NCI-H2107 (cell line): ENCODE measurements around the gene SERPINB10.

Source experiments
- DNase-seq: peaks from one replicate; lab custom pipeline; 2025; lab: John Stamatoyannopoulos, UW

SERPINB10 gene

DNA sequence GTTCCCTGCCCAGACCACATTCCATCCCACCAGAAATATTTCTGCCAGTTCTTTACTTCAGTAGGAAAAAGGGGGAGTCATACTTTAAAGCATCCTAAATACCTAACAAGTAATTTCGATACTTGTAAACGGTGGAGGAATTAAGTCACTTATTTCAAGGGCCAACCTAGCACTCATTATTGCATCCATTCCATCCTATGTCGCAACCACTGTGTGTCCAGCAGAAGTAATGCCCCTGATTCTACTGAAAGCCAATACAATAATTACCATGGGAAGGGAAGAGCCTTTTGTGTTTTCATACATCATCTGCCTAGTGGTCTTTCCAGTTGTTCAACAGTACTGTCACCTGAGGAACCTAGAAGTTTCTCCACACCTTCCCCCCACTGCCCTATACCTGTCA lies 74.6 kb downstream of the SERPINB10 start:
- DNase-seq, result no peak
